SK-N-SH (cell line): Measurements from ENCODE around the gene CDH15. TPM values are rescaled to one million over a fixed set of nuclear protein-coding genes. Genes with fewer than 3 reads are reported as not detected.

Experiments
- CTCF ChIA-PET: fragments of 300-600, 350-600 bp; formaldehyde crosslinking; extraction: SDS; loops from one replicate; lab custom pipeline; 2021; lab: Yijun Ruan, JAX
- POLR2A ChIA-PET: fragments of 350-600 bp; sonication (Branson Sonifier 250); formaldehyde crosslinking; extraction: SDS; loops from one replicate; lab custom pipeline; 2020; ENCODE audit warnings: antibody characterized with exemption, inconsistent platforms; lab: Yijun Ruan, JAX
- DNase-seq: peaks from one replicate; pipeline ENCODE4 v3.0.0; 2012
- H2AFZ ChIP-seq: fragments of 200-600 bp; sonication (generic); 2 replicates; pipeline ENCODE4 v1.8.1; 2016; ENCODE audit warnings: antibody characterized with exemption, mild to moderate bottlenecking, low read depth
- H3F3A ChIP-seq: fragments of 200-600 bp; sonication (generic); replicated peaks from 2 replicates; pipeline ENCODE3; 2016; ENCODE audit warnings: antibody characterized with exemption, mild to moderate bottlenecking; ENCODE audit not compliant: insufficient read depth
- H3K27ac ChIP-seq, 2 experiments: fragments of 200-500 bp in 1 of 2; fragments of 200-600 bp in 1 of 2; sonication (Bioruptor generic) in 1 of 2; sonication (generic), shearing (Covaris generic) in 1 of 2; 2 replicates each; pipeline versions ENCODE4 v1.5.1 to v1.6.1; 2014 to 2016; ENCODE audit warnings: low read depth in 2 of 2, inconsistent platforms in 1 of 2, low read length in 1 of 2, mild to moderate bottlenecking in 1 of 2, mixed read lengths in 1 of 2
- H3K27me3 ChIP-seq: fragments of 200-600 bp; sonication (generic), shearing (Covaris generic); 2 replicates; pipeline ENCODE4 v1.6.1; 2016; ENCODE audit warnings: mixed run types; ENCODE audit not compliant: insufficient read depth
- H3K36me3 ChIP-seq, 2 experiments: fragments of 200-500 bp in 1 of 2; fragments of 200-600 bp in 1 of 2; sonication (Bioruptor generic) in 1 of 2; sonication (generic) in 1 of 2; replicated peaks in 1 of 2; 2 replicates each; pipeline versions ENCODE3 to v1.5.1; 2014 to 2016; ENCODE audit warnings: low read length in 1 of 2, mild to moderate bottlenecking in 1 of 2; ENCODE audit not compliant: insufficient read depth in 2 of 2, control insufficient read depth in 1 of 2
- H3K4me1 ChIP-seq, 2 experiments: fragments of 200-500 bp in 1 of 2; fragments of 200-600 bp in 1 of 2; sonication (Bioruptor generic) in 1 of 2; sonication (generic), shearing (Covaris generic) in 1 of 2; 2 replicates each; pipeline versions ENCODE4 v1.5.1 to v1.6.1; 2014 to 2016; ENCODE audit warnings: low read depth in 1 of 2, low read length in 1 of 2, mixed run types in 1 of 2; ENCODE audit not compliant: insufficient read depth in 2 of 2, control insufficient read depth in 1 of 2
- H3K4me2 ChIP-seq: fragments of 200-600 bp; sonication (generic), shearing (Covaris generic); 2 replicates; pipeline ENCODE4 v1.6.1; 2017; ENCODE audit warnings: mixed run types
- H3K4me3 ChIP-seq, 2 experiments: fragments of 200-500 bp in 1 of 2; fragments of 200-600 bp in 1 of 2; sonication (Bioruptor generic) in 1 of 2; sonication (generic), shearing (Covaris generic) in 1 of 2; 2 replicates each; pipeline versions ENCODE4 v1.5.1 to v1.8.1; 2014 to 2016; ENCODE audit warnings: low read depth in 2 of 2, inconsistent platforms in 1 of 2, low read length in 1 of 2, mild to moderate bottlenecking in 1 of 2, mixed read lengths in 1 of 2, moderate library complexity in 1 of 2
- H3K79me2 ChIP-seq: fragments of 200-600 bp; sonication (generic); 2 replicates; pipeline ENCODE4 v1.8.1; 2017; ENCODE audit warnings: mild to moderate bottlenecking; ENCODE audit not compliant: insufficient read depth
- H3K9ac ChIP-seq: fragments of 200-600 bp; sonication (generic); 2 replicates; pipeline ENCODE4 v1.6.1; 2017; ENCODE audit warnings: mixed run types
- H3K9me2 ChIP-seq: fragments of 200-600 bp; sonication (generic); 2 replicates; pipeline ENCODE4 v1.6.1; 2017; ENCODE audit warnings: mixed run types
- H3K9me3 ChIP-seq: fragments of 200-600 bp; sonication (generic); 2 replicates; pipeline ENCODE4 v1.6.1; 2017; ENCODE audit warnings: mixed run types, mild to moderate bottlenecking, moderate library complexity
- H4K20me1 ChIP-seq: fragments of 200-600 bp; sonication (generic); 2 replicates; pipeline ENCODE4 v1.6.1; 2017; ENCODE audit warnings: mild to moderate bottlenecking, mixed run types; ENCODE audit not compliant: insufficient read depth
- EP300 ChIP-seq, 2 experiments: IDR thresholded peaks; 2 replicates each; pipeline versions ENCODE4 v1.4.0 to v1.6.1; 2012; ENCODE audit warnings: borderline replicate concordance in 1 of 2, low read depth in 1 of 2, low read length in 1 of 2
- FOSL2 ChIP-seq: IDR thresholded peaks from 2 replicates; pipeline ENCODE4 v1.4.0; 2012; ENCODE audit warnings: low read depth, mild to moderate bottlenecking, moderate library complexity, borderline replicate concordance
- FOXJ3 ChIP-seq: sonication (generic); formaldehyde crosslinking; IDR thresholded peaks from 2 replicates; pipeline ENCODE4 v1.5.1; 2020; ENCODE audit warnings: mild to moderate bottlenecking, missing genetic modification reagents
- IRF3 ChIP-seq: fragments of 150-350 bp; IDR thresholded peaks from 2 replicates; pipeline ENCODE4 v1.6.1; 2016; ENCODE audit warnings: mild to moderate bottlenecking, low read depth, low read length
- MEF2A ChIP-seq: IDR thresholded peaks from 2 replicates; pipeline ENCODE4 v1.4.0; 2012; ENCODE audit warnings: low read depth, borderline replicate concordance
- NRF1 ChIP-seq: IDR thresholded peaks from 2 replicates; pipeline ENCODE4 v1.6.1; 2012; ENCODE audit warnings: low read depth, mild to moderate bottlenecking, low read length
- PBX3 ChIP-seq: IDR thresholded peaks from 2 replicates; pipeline ENCODE4; 2012
- POLR2AphosphoS5 ChIP-seq: IDR thresholded peaks from 2 replicates; pipeline ENCODE4 v1.6.1; 2012; ENCODE audit warnings: low read depth, low read length
- RAD21 ChIP-seq: IDR thresholded peaks from 2 replicates; pipeline ENCODE4 v1.6.1; 2012; ENCODE audit warnings: mild to moderate bottlenecking, low read length
- RCOR1 ChIP-seq: fragments of 150-350 bp; IDR thresholded peaks from 2 replicates; pipeline ENCODE4 v1.6.1; 2017; ENCODE audit warnings: antibody characterized with exemption, low read length
- REST ChIP-seq: IDR thresholded peaks from 2 replicates; pipeline ENCODE4 v1.6.1; 2012; ENCODE audit warnings: mild to moderate bottlenecking, low read depth, low read length, moderate library complexity
- RFX5 ChIP-seq: IDR thresholded peaks from 2 replicates; pipeline ENCODE4 v1.6.1; 2012; ENCODE audit warnings: mild to moderate bottlenecking, improper control_type of control experiment, low read length
- RXRA ChIP-seq: IDR thresholded peaks from 2 replicates; pipeline ENCODE4 v1.4.0; 2012; ENCODE audit warnings: low read depth, mild to moderate bottlenecking, borderline replicate concordance
- SIN3A ChIP-seq: IDR thresholded peaks from 2 replicates; pipeline ENCODE4 v1.6.1; 2012; ENCODE audit warnings: low read depth, mild to moderate bottlenecking, low read length, moderate library complexity, borderline replicate concordance
- SMC3 ChIP-seq: IDR thresholded peaks from 2 replicates; pipeline ENCODE4 v1.6.1; 2012; ENCODE audit warnings: low read depth, low read length, improper control_type of control experiment
- TAF1 ChIP-seq: IDR thresholded peaks from 2 replicates; pipeline ENCODE4 v1.6.1; 2012; ENCODE audit warnings: low read depth, mild to moderate bottlenecking, low read length, moderate library complexity, borderline replicate concordance
- ZBTB33 ChIP-seq: IDR thresholded peaks from 2 replicates; pipeline ENCODE4 v1.4.0; 2012; ENCODE audit warnings: low read depth, borderline replicate concordance
- WGBS: methylation state at CpG from one replicate; pipeline ENCODE4 v1.1.6; 2017; ENCODE audit warnings: low lambda C conversion rate; 5-methylcytosine and 5-hydroxymethylcytosine counted together
- polyA plus RNA-seq, 3 experiments: library from polyadenylated mRNA; depleted of rRNA; stranded (reverse); fragments of >200 nt; gene quantifications; 2 replicates each; pipeline ENCODE4 v1.2.3, GENCODE V29; 2012
- TF ChIP-seq, protein P1 (sequence below): IDR thresholded peaks from 2 replicates; pipeline ENCODE4 v1.4.0; 2012; ENCODE audit warnings: low read depth, borderline replicate concordance
- TF ChIP-seq, protein P2 (sequence below): fragments of 200-600 bp; sonication (generic); IDR thresholded peaks from 2 replicates; pipeline ENCODE4 v1.6.1; 2017; ENCODE audit warnings: antibody characterized with exemption, mild to moderate bottlenecking, moderate library complexity

CDH15 gene
- polyA plus RNA-seq, 1 of the 3 experiments (the other 2 are of a cell fraction), result 0.03 TPM

DNA sequence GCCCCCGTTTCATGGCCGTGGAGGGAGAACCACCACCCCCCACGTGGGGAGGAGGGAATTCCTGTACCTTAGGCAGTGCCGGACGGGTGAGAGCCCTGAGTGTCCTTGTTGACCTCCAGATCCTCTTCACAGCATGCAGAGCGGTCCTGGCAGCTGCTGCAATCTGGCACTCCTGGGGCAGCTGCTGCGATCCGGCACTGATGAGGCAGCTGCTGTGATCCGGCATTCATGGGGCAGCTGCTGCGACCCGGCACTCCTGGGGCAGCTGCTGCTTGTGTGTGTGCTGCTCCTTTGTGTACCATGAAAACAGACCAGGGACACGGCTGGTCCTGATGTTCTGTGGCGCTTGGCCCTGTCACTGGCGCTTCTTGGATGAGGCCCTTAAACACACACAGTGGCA, 58.7 kb downstream of the CDH15 start (continued):
- TF ChIP-seq, protein P1, sequence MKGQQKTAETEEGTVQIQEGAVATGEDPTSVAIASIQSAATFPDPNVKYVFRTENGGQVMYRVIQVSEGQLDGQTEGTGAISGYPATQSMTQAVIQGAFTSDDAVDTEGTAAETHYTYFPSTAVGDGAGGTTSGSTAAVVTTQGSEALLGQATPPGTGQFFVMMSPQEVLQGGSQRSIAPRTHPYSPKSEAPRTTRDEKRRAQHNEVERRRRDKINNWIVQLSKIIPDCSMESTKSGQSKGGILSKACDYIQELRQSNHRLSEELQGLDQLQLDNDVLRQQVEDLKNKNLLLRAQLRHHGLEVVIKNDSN, result no peak
- TF ChIP-seq RFX5, result no peak
- no peak for TF ChIP-seq NRF1
- TF ChIP-seq FOSL2, result no peak
- TF ChIP-seq IRF3, result no peak
- TF ChIP-seq FOXJ3 (CRISPR knock-in tag), result no peak
- TF ChIP-seq, all 33 proteins: peak for 0

- TF ChIP-seq NRF1 (no peak), SMC3 (no peak), FOSL2 (no peak), RCOR1 (no peak), SIN3A (no peak), REST (no peak), RXRA (no peak), POLR2AphosphoS5 (no peak), TAF1 (no peak), RAD21 (no peak), PBX3 (no peak), MEF2A (no peak), RFX5 (no peak), ZBTB33 (no peak), EP300 (IDR thresholded peaks at IDR 0.05; ENCODE audit: borderline replicate concordance in 1 of 2, low read depth in 1 of 2, low read length in 1 of 2) (no peak)
- TF ChIP-seq, protein P2, sequence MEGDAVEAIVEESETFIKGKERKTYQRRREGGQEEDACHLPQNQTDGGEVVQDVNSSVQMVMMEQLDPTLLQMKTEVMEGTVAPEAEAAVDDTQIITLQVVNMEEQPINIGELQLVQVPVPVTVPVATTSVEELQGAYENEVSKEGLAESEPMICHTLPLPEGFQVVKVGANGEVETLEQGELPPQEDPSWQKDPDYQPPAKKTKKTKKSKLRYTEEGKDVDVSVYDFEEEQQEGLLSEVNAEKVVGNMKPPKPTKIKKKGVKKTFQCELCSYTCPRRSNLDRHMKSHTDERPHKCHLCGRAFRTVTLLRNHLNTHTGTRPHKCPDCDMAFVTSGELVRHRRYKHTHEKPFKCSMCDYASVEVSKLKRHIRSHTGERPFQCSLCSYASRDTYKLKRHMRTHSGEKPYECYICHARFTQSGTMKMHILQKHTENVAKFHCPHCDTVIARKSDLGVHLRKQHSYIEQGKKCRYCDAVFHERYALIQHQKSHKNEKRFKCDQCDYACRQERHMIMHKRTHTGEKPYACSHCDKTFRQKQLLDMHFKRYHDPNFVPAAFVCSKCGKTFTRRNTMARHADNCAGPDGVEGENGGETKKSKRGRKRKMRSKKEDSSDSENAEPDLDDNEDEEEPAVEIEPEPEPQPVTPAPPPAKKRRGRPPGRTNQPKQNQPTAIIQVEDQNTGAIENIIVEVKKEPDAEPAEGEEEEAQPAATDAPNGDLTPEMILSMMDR, result no peak
- TF ChIP-seq, protein P1, result no peak
- Histone ChIP-seq H3K9ac (no peak overlapping the region), H3K27me3 (no peaks in the 10 kb centered on the region), H3K9me3 (no peaks in the 10 kb centered on the region; the same call in 1 of the 2 replicates), H3K79me2 (peaks cover 15% of the 10 kb centered on the region; the same call in 1 of the 2 replicates), H3K27ac (no peak overlapping the region), H3K9me2 (no peaks in the 10 kb centered on the region), H3K4me1 (no peaks in the 10 kb centered on the region), H3F3A (no peaks in the 10 kb centered on the region), H3K4me3 (no peak overlapping the region), H3K36me3 (peaks cover 52 to 58% of the 10 kb centered on the region in 2 experiments), H4K20me1 (no peaks in the 10 kb centered on the region), H2AFZ (no peak overlapping the region), H3K4me2 (no peak overlapping the region)
- POLR2A ChIA-PET, result no interaction called here
- CTCF ChIA-PET, result no interaction called here
- DNase-seq, result no peak
- 100% methylated on average over 2 of the region's 2 CpGs for WGBS
These were observed 60.6 kb downstream of the CDH15 start for GRCh38 chr16:89232107-89232506.
